Small intestine (tissue), 7 donors: Measurements from ENCODE around the gene ALG14. TPM values are rescaled to one million over a fixed set of nuclear protein-coding genes. Genes with fewer than 3 reads are reported as not detected.

ENCODE experiments used
- DNase-seq, 2 donors: peaks; one replicate each; pipeline versions ENCODE4 v3.0.0 to v3.0.0-alpha.2; 2013
- FAIRE-seq: peaks from 2 replicates; lab custom pipeline; 2012; peaks lifted over from hg19 to GRCh38; lab: Jason Lieb, UNC
- H3K27ac ChIP-seq, 3 donors: one replicate each; pipeline ENCODE4 v1.5.1; 2013; ENCODE audit warnings: low read length in 2 of 3, mild to moderate bottlenecking in 2 of 3, control low read depth in 1 of 3, inconsistent platforms in 1 of 3, low read depth in 1 of 3, moderate library complexity in 1 of 3
- H3K27me3 ChIP-seq, 3 donors: one replicate each; pipeline ENCODE4 v1.6.1; 2013; ENCODE audit warnings: low read length in 3 of 3, inconsistent platforms in 1 of 3; ENCODE audit not compliant: control insufficient read depth in 3 of 3, insufficient read depth in 3 of 3
- H3K36me3 ChIP-seq, 3 donors: one replicate each; pipeline ENCODE4 v1.6.1; 2013; ENCODE audit warnings: low read length in 3 of 3, inconsistent platforms in 1 of 3, low read depth in 1 of 3, mild to moderate bottlenecking in 1 of 3, moderate library complexity in 1 of 3; ENCODE audit not compliant: control insufficient read depth in 3 of 3, insufficient read depth in 2 of 3
- H3K4me1 ChIP-seq, 3 donors: one replicate each; pipeline ENCODE4 v1.6.1; 2013; ENCODE audit warnings: low read length in 2 of 3, inconsistent platforms in 1 of 3, low read depth in 1 of 3, mild to moderate bottlenecking in 1 of 3, moderate library complexity in 1 of 3; ENCODE audit not compliant: control insufficient read depth in 3 of 3, insufficient read depth in 2 of 3
- H3K4me3 ChIP-seq, 3 donors: one replicate each; pipeline ENCODE4 v1.5.1; 2013; ENCODE audit warnings: low read length in 3 of 3, control low read depth in 1 of 3, inconsistent platforms in 1 of 3, low read depth in 1 of 3, mild to moderate bottlenecking in 1 of 3, moderate library complexity in 1 of 3
- H3K9me3 ChIP-seq, 2 donors: one replicate each; pipeline ENCODE4 v1.6.1; 2013; ENCODE audit warnings: low read depth in 1 of 2, low read length in 1 of 2; ENCODE audit not compliant: control insufficient read depth in 2 of 2, insufficient read depth in 1 of 2
- WGBS, 3 donors: extraction: QIAGEN DNeasy Blood & Tissue Kit; methylation state at CpG; one replicate each; pipeline ENCODE4 v1.1.7; 2013; 5-methylcytosine and 5-hydroxymethylcytosine counted together
- polyA plus RNA-seq, 4 donors: library from polyadenylated mRNA; stranded (reverse) in 3 of 4; unstranded in 1 of 4; fragments of 200-250 nt in 3 of 4; fragments of 120-200 nt in 1 of 4; gene quantifications; one replicate each; pipeline versions ENCODE4 v1.2.1 to v1.2.3, GENCODE V29; 2013
- donor health status: healthy with polysubstance abuse.
- donor health status: control.
- donor health status: control.
- donor health status: Bipolar disorder and iron deficiency.
- donor health status: healthy.

ALG14 gene
- polyA plus RNA-seq, 4 donors, result 1.1 to 8.3 (median 2.2) TPM

DNA sequence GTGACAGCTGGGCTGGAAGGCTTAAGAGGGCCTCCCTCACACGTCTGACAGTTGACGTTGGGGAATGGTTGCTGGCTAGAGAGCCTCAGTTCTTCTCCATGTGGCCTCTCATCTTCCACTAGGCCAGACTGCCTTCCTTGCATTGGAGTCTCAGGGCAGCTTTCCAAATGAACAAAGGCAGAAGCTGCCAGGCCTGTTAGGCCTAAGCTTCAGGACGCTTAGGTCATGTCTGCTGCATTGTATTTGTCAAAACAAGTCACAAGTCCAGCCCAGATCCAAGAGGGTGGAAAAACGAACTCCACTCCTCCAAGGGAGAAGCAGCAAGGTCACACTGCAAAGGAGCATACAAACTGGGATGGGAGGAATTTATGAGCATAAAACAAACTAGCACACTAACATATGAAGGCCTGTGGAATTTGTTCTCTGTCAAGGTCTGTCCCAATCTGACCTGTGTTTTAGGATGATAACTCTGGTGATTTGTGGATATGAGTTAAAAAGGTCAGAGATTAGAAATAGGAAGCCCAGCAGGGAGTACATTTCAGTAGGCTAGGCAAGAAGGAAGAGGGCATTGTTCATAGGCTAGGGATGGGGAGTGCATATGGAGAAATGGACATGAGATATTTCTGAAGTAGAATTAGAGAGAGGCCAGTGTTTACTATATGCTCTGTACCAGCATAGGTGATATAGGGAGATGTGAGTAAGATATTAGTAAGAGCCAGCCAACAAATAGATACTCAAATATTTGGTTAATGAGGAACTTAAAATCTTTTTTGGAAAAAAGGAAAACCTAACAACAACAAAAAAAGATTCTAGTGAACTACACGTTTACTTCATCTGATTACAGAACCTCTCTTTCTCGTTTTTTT, 116.8 kb downstream of the ALG14 start:
- 26 to 49% (median 43%) methylated on average over 6 of the region's 6 CpGs for WGBS, 3 donors
- Histone ChIP-seq H3K4me3 (no peak overlapping the region), H3K9me3 (peaks cover 0 to 3% of the 10 kb centered on the region in 2 donors), H3K27ac (peak overlapping the region; percentile 3 to 30 (median 12)), H3K27me3 (no peaks in the 10 kb centered on the region), H3K4me1 (peaks cover 4 to 11% (median 10%) of the 10 kb centered on the region in 3 donors), H3K36me3 (no peaks in the 10 kb centered on the region)
- FAIRE-seq (no peak), DNase-seq (peak; percentile 49 to 86)

GRCh38 chr1:94954263-94955220, 118.2 kb downstream of the ALG14 start:
- Histone ChIP-seq H3K27ac (no peak overlapping the region), H3K9me3 (peaks cover 0 to 3% of the 10 kb centered on the region in 2 donors), H3K27me3 (no peaks in the 10 kb centered on the region), H3K36me3 (no peaks in the 10 kb centered on the region), H3K4me1 (peaks cover 0 to 21% (median 5%) of the 10 kb centered on the region in 3 donors), H3K4me3 (no peak overlapping the region)
- no peak for DNase-seq
- FAIRE-seq, result no peak
- 74 to 89% (median 83%) methylated on average over 9 of the region's 9 CpGs for WGBS, 3 donors

DNA sequence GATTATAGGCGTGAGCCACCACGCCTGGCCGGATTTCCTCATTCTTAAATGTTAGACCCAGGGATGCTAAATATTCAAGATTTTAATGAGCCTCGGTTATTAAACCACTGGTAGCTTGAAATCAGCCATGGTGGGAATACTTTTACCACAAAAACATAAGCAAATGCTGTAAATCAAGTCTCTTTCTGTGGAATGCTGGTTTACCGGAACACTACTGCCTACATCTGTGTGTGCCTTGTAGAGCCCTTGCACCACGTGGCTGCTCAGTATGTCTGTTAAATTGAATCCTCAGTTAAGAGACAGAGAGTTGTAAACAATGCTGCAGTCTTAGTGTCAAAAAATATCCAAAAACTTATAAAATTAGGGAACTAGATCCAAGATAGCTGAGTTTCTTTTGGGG, 119.0 kb downstream of the ALG14 start:
- Histone ChIP-seq H3K4me1 (peaks cover 0 to 21% (median 4%) of the 10 kb centered on the region in 3 donors), H3K4me3 (no peak overlapping the region), H3K27me3 (no peaks in the 10 kb centered on the region), H3K9me3 (peaks cover 0 to 3% of the 10 kb centered on the region in 2 donors), H3K27ac (no peak overlapping the region), H3K36me3 (no peaks in the 10 kb centered on the region)
- no peak for FAIRE-seq
- no peak for DNase-seq
- 70 to 73% (median 71%) methylated on average over 6 of the region's 6 CpGs for WGBS, 3 donors

GRCh38 chr1:94953107-94953506, 119.6 kb downstream of the ALG14 start:
- FAIRE-seq, result no peak
- Histone ChIP-seq H3K27me3 (no peaks in the 10 kb centered on the region), H3K4me1 (peaks cover 0 to 21% (median 6%) of the 10 kb centered on the region in 3 donors), H3K9me3 (peaks cover 0 to 3% of the 10 kb centered on the region in 2 donors), H3K36me3 (no peaks in the 10 kb centered on the region), H3K4me3 (no peak overlapping the region), H3K27ac (no peak overlapping the region)
- DNase-seq, result no peak

DNA sequence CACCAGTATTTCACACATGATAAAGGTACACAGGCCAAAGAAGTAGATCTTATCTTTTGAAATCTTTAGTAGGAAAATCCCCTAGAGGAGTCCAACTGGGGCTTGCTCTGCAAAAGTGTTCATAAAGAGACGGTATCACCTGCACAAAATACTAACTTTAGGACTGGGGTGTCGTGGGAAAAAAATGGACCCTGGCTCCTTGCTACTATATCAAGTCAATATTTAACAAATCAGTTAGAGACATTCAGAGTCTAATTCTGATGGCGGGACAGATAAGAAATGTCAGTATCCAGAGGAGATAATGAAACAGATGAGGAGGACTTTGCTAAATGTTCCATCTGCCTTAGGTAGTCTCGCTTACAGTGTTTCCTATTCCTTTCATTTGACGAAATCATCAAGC, 120.2 kb downstream of the ALG14 start:
- H3K36me3 ChIP-seq, result no peaks in the 10 kb centered on the region
- no peak overlapping the region for H3K4me3 ChIP-seq
- DNase-seq, result no peak
- H3K9me3 ChIP-seq, result peaks cover 0 to 3% of the 10 kb centered on the region in 2 donors
- WGBS, 3 donors, result 44 to 79% (median 51%) methylated on average over 5 of the region's 5 CpGs
- H3K27me3 ChIP-seq, result no peaks in the 10 kb centered on the region
- H3K4me1 ChIP-seq, result peaks cover 0 to 21% (median 6%) of the 10 kb centered on the region in 3 donors
- no peak for FAIRE-seq
- H3K27ac ChIP-seq, result no peak overlapping the region

DNA sequence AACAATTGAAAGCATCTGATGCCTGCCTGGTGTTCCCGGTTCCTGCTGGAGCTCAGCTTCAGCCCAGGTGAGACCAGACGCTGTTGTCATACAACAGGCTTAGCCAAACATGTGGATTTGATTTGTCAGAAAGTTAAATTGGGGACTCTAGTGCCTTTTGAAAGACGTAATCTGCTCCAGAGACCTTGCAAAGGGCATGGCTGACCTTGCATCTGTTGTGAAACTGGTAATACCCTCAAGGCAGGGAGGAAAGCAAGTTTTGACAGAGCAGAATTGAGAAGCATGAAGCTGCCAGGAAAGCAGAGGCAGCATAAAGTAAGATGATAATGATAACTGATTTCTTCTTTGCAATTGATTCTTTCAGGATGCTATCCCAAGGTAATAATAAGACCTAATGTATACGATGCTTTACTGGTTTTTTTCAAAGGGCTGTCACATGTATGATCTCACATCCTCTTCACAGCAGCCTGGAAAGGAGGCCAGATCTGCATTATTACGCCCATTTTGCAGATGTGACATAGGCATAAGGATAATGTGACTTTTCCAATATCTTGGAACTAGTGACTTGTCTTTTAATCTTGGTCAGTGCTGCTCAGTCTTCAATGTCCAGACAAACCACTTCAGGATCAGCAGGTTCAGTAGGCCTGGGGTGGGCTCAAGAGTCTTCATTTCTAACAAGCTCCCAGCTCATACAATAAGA, 121.1 kb downstream of the ALG14 start:
- Histone ChIP-seq H3K27ac (no peak overlapping the region), H3K36me3 (no peaks in the 10 kb centered on the region), H3K4me1 (peaks cover 4 to 28% (median 8%) of the 10 kb centered on the region in 3 donors), H3K9me3 (peaks cover 0 to 3% of the 10 kb centered on the region in 2 donors), H3K4me3 (no peak overlapping the region), H3K27me3 (no peaks in the 10 kb centered on the region)
- FAIRE-seq (no peak), DNase-seq (no peak)
- WGBS, 3 donors, result 52 to 79% (median 63%) methylated on average over 5 of the region's 5 CpGs

- no peak overlapping the region for H3K27ac ChIP-seq
- peaks cover 8 to 27% (median 9%) of the 10 kb centered on the region in 3 donors for H3K4me1 ChIP-seq
- no peak overlapping the region for H3K4me3 ChIP-seq
- no peak for FAIRE-seq
- no peak for DNase-seq
- H3K27me3 ChIP-seq, result no peaks in the 10 kb centered on the region
- WGBS, 3 donors, result 33 to 79% (median 66%) methylated on average over 2 of the region's 2 CpGs
- no peaks in the 10 kb centered on the region for H3K36me3 ChIP-seq
- peaks cover 0 to 3% of the 10 kb centered on the region in 2 donors for H3K9me3 ChIP-seq
Measured at GRCh38 chr1:94951046-94951445, 121.7 kb downstream of the ALG14 start.
